Measurements from ENCODE around the gene SASH3.

DNA sequence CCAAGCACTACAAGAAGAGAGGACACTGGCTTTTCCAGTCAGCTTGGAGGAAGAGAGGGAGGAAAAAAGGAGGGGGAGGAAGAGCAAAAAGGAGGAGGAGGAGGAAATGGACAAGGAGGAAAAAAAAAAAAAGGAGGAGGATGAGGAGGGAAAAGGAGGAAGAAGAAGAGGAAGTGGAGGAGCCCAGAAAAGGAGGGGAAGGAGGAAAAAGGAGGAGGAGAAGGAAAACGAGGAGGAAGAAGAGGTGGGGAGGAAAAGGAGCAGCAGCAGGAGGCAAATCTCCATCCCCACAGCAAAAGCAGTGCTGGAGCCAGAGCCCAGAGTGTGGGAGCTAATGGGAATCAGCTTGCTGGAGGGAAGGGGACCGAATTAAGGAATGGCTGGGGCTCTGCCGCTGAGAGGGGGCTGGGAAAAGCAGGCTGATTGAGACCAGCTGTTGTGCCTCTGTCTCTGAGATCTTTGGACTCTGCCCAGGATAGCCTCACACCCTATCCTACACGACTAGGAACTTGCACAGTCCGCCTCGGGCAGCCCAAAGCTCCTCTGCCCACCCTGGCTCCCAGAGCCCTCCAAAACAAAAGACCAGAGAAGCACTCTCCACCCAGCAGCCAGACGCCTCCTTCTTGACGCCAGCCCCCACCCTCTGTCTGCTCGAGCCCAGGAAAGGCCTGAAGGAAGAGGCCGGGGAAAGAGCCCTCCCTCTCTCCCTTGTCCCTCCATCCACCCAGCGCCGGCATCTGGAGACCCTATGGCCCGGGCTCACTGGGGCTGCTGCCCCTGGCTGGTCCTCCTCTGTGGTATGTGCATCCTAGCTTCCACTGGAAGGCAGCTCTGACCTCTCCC, 41.1 kb upstream of the SASH3 start, which contains the start of gene XPNPEP2:
- TF ChIP-seq, protein P1, sequence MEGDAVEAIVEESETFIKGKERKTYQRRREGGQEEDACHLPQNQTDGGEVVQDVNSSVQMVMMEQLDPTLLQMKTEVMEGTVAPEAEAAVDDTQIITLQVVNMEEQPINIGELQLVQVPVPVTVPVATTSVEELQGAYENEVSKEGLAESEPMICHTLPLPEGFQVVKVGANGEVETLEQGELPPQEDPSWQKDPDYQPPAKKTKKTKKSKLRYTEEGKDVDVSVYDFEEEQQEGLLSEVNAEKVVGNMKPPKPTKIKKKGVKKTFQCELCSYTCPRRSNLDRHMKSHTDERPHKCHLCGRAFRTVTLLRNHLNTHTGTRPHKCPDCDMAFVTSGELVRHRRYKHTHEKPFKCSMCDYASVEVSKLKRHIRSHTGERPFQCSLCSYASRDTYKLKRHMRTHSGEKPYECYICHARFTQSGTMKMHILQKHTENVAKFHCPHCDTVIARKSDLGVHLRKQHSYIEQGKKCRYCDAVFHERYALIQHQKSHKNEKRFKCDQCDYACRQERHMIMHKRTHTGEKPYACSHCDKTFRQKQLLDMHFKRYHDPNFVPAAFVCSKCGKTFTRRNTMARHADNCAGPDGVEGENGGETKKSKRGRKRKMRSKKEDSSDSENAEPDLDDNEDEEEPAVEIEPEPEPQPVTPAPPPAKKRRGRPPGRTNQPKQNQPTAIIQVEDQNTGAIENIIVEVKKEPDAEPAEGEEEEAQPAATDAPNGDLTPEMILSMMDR (IDR thresholded peaks at IDR 0.05): no peak
- no peak for TF ChIP-seq POLR2A (IDR thresholded peaks at IDR 0.05)
